HG02852 (cell line): ENCODE results near the gene RELL2.
"Not testable (repeated sequence)": the region's sequence is repeated elsewhere in the genome, so short reads cannot be mapped to it uniquely, and the experiment has no call there.

Experiments used
- ATAC-seq: cut with Tn5 transposase; IDR thresholded peaks from one replicate; pipeline ENCODE4 v1.9.1; 2021; ENCODE audit warnings: mild to moderate bottlenecking, moderate library complexity; ENCODE audit not compliant: unreplicated experiment

RELL2 gene

GRCh38 chr5:141636413-141637122 is at the start of gene RELL2, which contains the start of gene HDAC3:
RELL2 (plus strand) TSS chr5:141636997; CDS start chr5:141638226, 1,229 bp downstream.
HDAC3 (minus strand) TSS chr5:141636849; CDS start chr5:141636790, 59 bp downstream.
- ATAC-seq, result peak; percentile 68

GRCh38 chr5:141590127-141590526 is 46.7 kb upstream of the RELL2 start:
- no peak for ATAC-seq

GRCh38 chr5:141596867-141597266 is 39.9 kb upstream of the RELL2 start:
- ATAC-seq, result no peak

- no peak for ATAC-seq
Measured at GRCh38 chr5:141597394-141597793, 39.4 kb upstream of the RELL2 start.

- ATAC-seq, result no peak
Measured at GRCh38 chr5:141597814-141598213, 39.0 kb upstream of the RELL2 start.

- peak; percentile 47 for ATAC-seq
Measured at GRCh38 chr5:141598391-141599345, 38.1 kb upstream of the RELL2 start.

- ATAC-seq, result no peak
Measured at GRCh38 chr5:141602606-141603005, 34.2 kb upstream of the RELL2 start.

GRCh38 chr5:141603923-141604717 is 32.7 kb upstream of the RELL2 start:
- ATAC-seq, result no peak

GRCh38 chr5:141605523-141606277 is 31.1 kb upstream of the RELL2 start:
- ATAC-seq, result peak; percentile 96

GRCh38 chr5:141608046-141608445 is 28.8 kb upstream of the RELL2 start:
- no peak for ATAC-seq

GRCh38 chr5:141608557-141608956 is 28.2 kb upstream of the RELL2 start:
- ATAC-seq, result no peak

- ATAC-seq, result no peak
Measured at GRCh38 chr5:141609044-141609443, 27.8 kb upstream of the RELL2 start.

GRCh38 chr5:141609921-141610320 is 26.9 kb upstream of the RELL2 start:
- not testable (repeated sequence) for ATAC-seq

GRCh38 chr5:141611289-141611688 is 25.5 kb upstream of the RELL2 start:
- no peak for ATAC-seq

- no peak for ATAC-seq
Measured at GRCh38 chr5:141613344-141613743, 23.5 kb upstream of the RELL2 start.

GRCh38 chr5:141615991-141616720 is 20.6 kb upstream of the RELL2 start:
- ATAC-seq, result no peak

GRCh38 chr5:141617128-141617527 is 19.7 kb upstream of the RELL2 start:
- no peak for ATAC-seq

GRCh38 chr5:141617682-141618029 is 19.1 kb upstream of the RELL2 start:
- ATAC-seq, result no peak

- peak; percentile 33 for ATAC-seq
Measured at GRCh38 chr5:141618030-141618803, 18.6 kb upstream of the RELL2 start.
